CD14-positive monocyte (primary cell): ENCODE results near the gene EDN3. TPM values are rescaled to one million over a fixed set of nuclear protein-coding genes. Genes with fewer than 3 reads are reported as not detected.

Experiments
- DNase-seq, 3 donors: peaks; one replicate each; pipeline ENCODE4 v3.0.0-alpha.2; 2011 to 2022
- H2AFZ ChIP-seq: 2 replicates; pipeline ENCODE4 v1.6.0; 2012; ENCODE audit warnings: mild to moderate bottlenecking, low read depth, low read length, inconsistent platforms; ENCODE audit not compliant: insufficient read depth, poor library complexity, severe bottlenecking
- H3K27ac ChIP-seq, 2 donors: 1 replicate in 1 of 2; 2 replicates in 1 of 2; pipeline ENCODE4 v1.5.1; 2012 to 2013; ENCODE audit warnings: low read length in 2 of 2, control low read depth in 1 of 2, inconsistent platforms in 1 of 2, low read depth in 1 of 2, mild to moderate bottlenecking in 1 of 2
- H3K27me3 ChIP-seq, 2 donors: one replicate each; pipeline versions ENCODE4 v1.6.0 to v1.6.1; 2011 to 2013; ENCODE audit warnings: low read length in 2 of 2; ENCODE audit not compliant: control insufficient read depth in 2 of 2, insufficient read depth in 2 of 2
- H3K36me3 ChIP-seq, 2 donors: replicated peaks in 1 of 2; 1 replicate in 1 of 2; 2 replicates in 1 of 2; pipeline versions ENCODE4 v1.5.1 to v1.6.1; 2012 to 2013; ENCODE audit warnings: low read length in 2 of 2, control low read depth in 1 of 2, inconsistent platforms in 1 of 2, mild to moderate bottlenecking in 1 of 2; ENCODE audit not compliant: insufficient read depth in 2 of 2, control insufficient read depth in 1 of 2
- H3K4me1 ChIP-seq, 2 donors: 1 replicate in 1 of 2; 2 replicates in 1 of 2; pipeline versions ENCODE4 v1.5.1 to v1.6.1; 2012 to 2013; ENCODE audit warnings: low read length in 2 of 2, control low read depth in 1 of 2, inconsistent platforms in 1 of 2, mild to moderate bottlenecking in 1 of 2, moderate library complexity in 1 of 2; ENCODE audit not compliant: insufficient read depth in 2 of 2, control insufficient read depth in 1 of 2
- H3K4me2 ChIP-seq: replicated peaks from 2 replicates; pipeline ENCODE3; 2012; ENCODE audit warnings: low read length, moderate library complexity, mild to moderate bottlenecking; ENCODE audit not compliant: poor library complexity, severe bottlenecking; ENCODE audit errors: extremely low read depth
- H3K4me3 ChIP-seq, 3 experiments: fragments of 200-600 bp in 1 of 3; sonication (generic) in 1 of 3; replicated peaks in 1 of 3; 1 replicate in 2 of 3; 2 replicates in 1 of 3; pipeline ENCODE4 v1.5.1; 2011 to 2013; ENCODE audit warnings: low read length in 3 of 3, mild to moderate bottlenecking in 3 of 3, control low read depth in 2 of 3, low read depth in 2 of 3, inconsistent platforms in 1 of 3, moderate library complexity in 1 of 3
- H3K79me2 ChIP-seq: 2 replicates; pipeline ENCODE4 v1.6.0; 2012; ENCODE audit warnings: mild to moderate bottlenecking, control low read depth, inconsistent platforms, low read length, moderate library complexity; ENCODE audit not compliant: insufficient read depth
- H3K9ac ChIP-seq: 2 replicates; pipeline ENCODE4 v1.6.0; 2017; ENCODE audit warnings: low read length, mild to moderate bottlenecking; ENCODE audit not compliant: insufficient read depth, poor library complexity, severe bottlenecking
- H3K9me3 ChIP-seq, 2 donors: replicated peaks in 1 of 2; 1 replicate in 1 of 2; 2 replicates in 1 of 2; pipeline versions ENCODE4 v1.5.1 to v1.6.1; 2012 to 2013; ENCODE audit warnings: low read length in 2 of 2, control low read depth in 1 of 2; ENCODE audit not compliant: control insufficient read depth in 1 of 2, insufficient read depth in 1 of 2
- H4K20me1 ChIP-seq: 2 replicates; pipeline ENCODE4 v1.6.0; 2012; ENCODE audit warnings: mild to moderate bottlenecking, low read length, control low read depth, moderate library complexity; ENCODE audit not compliant: insufficient read depth
- H3K27ac Mint-ChIP-seq, 7 donors: one replicate each; pipeline ENCODE4 v1.8.0; 2020; ENCODE audit warnings: mild to moderate bottlenecking in 7 of 7, mixed read lengths in 7 of 7, moderate library complexity in 6 of 7, inconsistent platforms in 2 of 7
- H3K27me3 Mint-ChIP-seq, 3 donors: one replicate each; pipeline ENCODE4 v1.8.0; 2021 to 2022; ENCODE audit warnings: low read depth in 3 of 3, mild to moderate bottlenecking in 3 of 3, mixed read lengths in 3 of 3, moderate library complexity in 3 of 3, inconsistent platforms in 1 of 3
- H3K36me3 Mint-ChIP-seq, 2 donors: one replicate each; pipeline ENCODE4 v1.8.0; 2020; ENCODE audit warnings: mixed read lengths in 2 of 2, inconsistent platforms in 1 of 2, mild to moderate bottlenecking in 1 of 2
- H3K4me1 Mint-ChIP-seq: one replicate; pipeline ENCODE4 v1.8.0; 2020; ENCODE audit warnings: mild to moderate bottlenecking, mixed read lengths
- H3K4me3 Mint-ChIP-seq, 2 donors: one replicate each; pipeline ENCODE4 v1.8.0; 2020; ENCODE audit warnings: mild to moderate bottlenecking in 2 of 2, mixed read lengths in 2 of 2, moderate library complexity in 1 of 2
- H3K9me3 Mint-ChIP-seq, 7 donors: one replicate each; pipeline ENCODE4 v1.8.0; 2020 to 2022; ENCODE audit warnings: mixed read lengths in 7 of 7, mild to moderate bottlenecking in 6 of 7, moderate library complexity in 6 of 7, inconsistent platforms in 2 of 7
- CTCF ChIP-seq: fragments of 200-600 bp; IDR thresholded peaks from one replicate; pipeline ENCODE4 v1.8.0; 2022; ENCODE audit warnings: antibody characterized with exemption, mild to moderate bottlenecking
- WGBS: methylation state at CpG from one replicate; pipeline ENCODE4 v1.1.5; 2013; ENCODE audit warnings: missing lambda C conversion rate; ENCODE audit not compliant: insufficient coverage; 5-methylcytosine and 5-hydroxymethylcytosine counted together
- intact Hi-C, 2 donors: fragments of 100-400 bp; cut with micrococcal nuclease; formaldehyde crosslinking; loops; one replicate each; pipeline versions ENCODE4 v1.15.0 to v1.15.1; 2023
- polyA plus RNA-seq, 3 donors: library from polyadenylated mRNA; depleted of rRNA in 1 of 3; unstranded in 2 of 3; stranded (reverse) in 1 of 3; fragments of 300-500 nt in 2 of 3; fragments of >200 nt in 1 of 3; fragmentation: Illumina TruSeq in 2 of 3; gene quantifications; 1 replicate in 2 of 3; 2 replicates in 1 of 3; pipeline ENCODE4 v1.2.3, GENCODE V29; 2012 to 2021

The EDN3 gene
- polyA plus RNA-seq, 3 donors: not detected

- Histone ChIP-seq H3K36me3 (no peaks in the 10 kb centered on the region), H3K9me3 (peaks cover 0 to 8% of the 10 kb centered on the region in 2 donors), H2AFZ (no peak overlapping the region), H3K9ac (no peak overlapping the region), H4K20me1 (no peaks in the 10 kb centered on the region), H3K4me2 (no peak overlapping the region), H3K4me3 (no peak overlapping the region), H3K27me3 (no peaks in the 10 kb centered on the region), H3K4me1 (no peaks in the 10 kb centered on the region), H3K79me2 (no peaks in the 10 kb centered on the region), H3K27ac (no peak overlapping the region)
- TF ChIP-seq CTCF: no peak
- 100% methylated on average over 1 of the region's 1 CpG for WGBS
- H3K4me1 Mint-ChIP-seq: peaks cover 2% of the 10 kb centered on the region
- intact Hi-C loops: no loop called here
- no peak for DNase-seq
- H3K36me3 Mint-ChIP-seq: no peaks in the 10 kb centered on the region
- no peak overlapping the region for H3K27ac Mint-ChIP-seq
- peaks cover 0 to 2% (median 0%) of the 10 kb centered on the region in 3 donors for H3K27me3 Mint-ChIP-seq
- H3K4me3 Mint-ChIP-seq: no peak overlapping the region
- H3K9me3 Mint-ChIP-seq: peaks cover 4 to 13% (median 8%) of the 10 kb centered on the region in 7 donors
These were observed 48.9 kb downstream of the EDN3 start for GRCh38 chr20:59349277-59349676.

- no peak for TF ChIP-seq CTCF
- H3K36me3 Mint-ChIP-seq: no peaks in the 10 kb centered on the region
- H3K27me3 ChIP-seq: no peaks in the 10 kb centered on the region
- H3K79me2 ChIP-seq: no peaks in the 10 kb centered on the region
- peaks cover 2% of the 10 kb centered on the region for H3K4me1 Mint-ChIP-seq
- H3K27me3 Mint-ChIP-seq: peaks cover 0 to 2% (median 0%) of the 10 kb centered on the region in 3 donors
- H3K4me1 ChIP-seq: no peaks in the 10 kb centered on the region
- H3K9me3 Mint-ChIP-seq: peaks cover 0 to 5% (median 2%) of the 10 kb centered on the region in 7 donors
- H4K20me1 ChIP-seq: no peaks in the 10 kb centered on the region
- no peak overlapping the region for H3K27ac Mint-ChIP-seq
- intact Hi-C loops: no loop called here
- H2AFZ ChIP-seq: no peak overlapping the region
- no peaks in the 10 kb centered on the region for H3K9me3 ChIP-seq
- H3K36me3 ChIP-seq: no peaks in the 10 kb centered on the region
- H3K9ac ChIP-seq: no peak overlapping the region
- H3K27ac ChIP-seq: no peak overlapping the region
- H3K4me3 ChIP-seq: no peak overlapping the region
- 100% methylated on average over 2 of the region's 10 CpGs for WGBS
- no peak overlapping the region for H3K4me3 Mint-ChIP-seq
- H3K4me2 ChIP-seq: no peak overlapping the region
- no peak for DNase-seq
These were observed 50.1 kb downstream of the EDN3 start for GRCh38 chr20:59350330-59351156.
